GM06990 (cell line): ENCODE results near the gene CPM.
"Not testable (repeated sequence)": the region's sequence is repeated elsewhere in the genome, so short reads cannot be mapped to it uniquely, and the experiment has no call there.

Source experiments
- DNase-seq: peaks from one replicate; pipeline ENCODE4 v3.0.0-alpha.2; 2011; ENCODE audit not compliant: insufficient read length; ENCODE audit errors: extremely low read depth
- H3K27me3 ChIP-seq: replicated peaks from 2 replicates; pipeline ENCODE4 v1.6.0; 2011; ENCODE audit warnings: low read length; ENCODE audit not compliant: control insufficient read depth, insufficient read depth
- H3K36me3 ChIP-seq: 2 replicates; pipeline ENCODE4 v1.5.1; 2011; ENCODE audit warnings: low read length; ENCODE audit not compliant: control insufficient read depth, insufficient read depth
- H3K4me3 ChIP-seq: replicated peaks from 2 replicates; pipeline ENCODE4 v1.5.1; 2011; ENCODE audit warnings: low read depth, mild to moderate bottlenecking, control low read depth, low read length
- TF ChIP-seq, protein P1 (sequence below): IDR thresholded peaks from 2 replicates; pipeline ENCODE4 v1.5.1; 2011; ENCODE audit warnings: low read length, control low read depth, mild to moderate bottlenecking, inconsistent platforms; ENCODE audit not compliant: insufficient read depth, poor library complexity, severe bottlenecking

CPM gene

DNA sequence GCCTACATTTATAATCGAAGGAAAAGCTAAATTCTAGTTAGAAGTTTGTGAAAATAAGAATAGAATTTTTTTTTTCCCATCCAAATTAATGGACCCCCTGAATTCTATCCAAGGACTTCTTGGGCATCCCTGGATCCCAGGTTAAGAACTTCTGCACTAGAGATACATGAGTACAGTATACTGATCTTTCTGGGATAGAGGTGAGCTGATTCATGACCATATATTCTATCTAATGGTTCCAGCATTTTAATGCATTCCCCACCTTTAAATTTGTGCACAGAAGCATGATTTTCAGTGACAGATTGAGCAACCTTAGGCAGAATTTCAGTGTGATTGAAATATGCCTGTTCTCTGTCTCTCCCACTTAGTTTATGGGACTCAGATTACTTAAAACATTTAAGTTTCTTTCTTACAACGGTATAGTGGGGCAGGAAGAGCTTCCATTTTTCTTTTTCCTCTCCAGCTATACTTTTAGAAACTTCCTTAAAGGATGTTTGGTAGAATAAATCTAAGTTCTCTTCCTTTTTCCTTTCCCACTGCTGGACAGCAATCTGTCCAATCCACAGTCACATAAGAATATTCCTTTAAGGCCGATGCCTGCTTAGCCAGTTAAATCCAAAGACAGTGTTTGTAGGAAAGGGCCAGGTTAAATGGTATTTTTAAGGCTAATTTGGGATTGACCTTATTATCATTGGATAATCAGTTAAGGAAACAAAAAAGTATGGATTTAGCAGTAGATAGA lies 118.3 kb downstream of the CPM start:
- Histone ChIP-seq H3K36me3 (peaks cover 8% of the 10 kb centered on the region), H3K4me3 (peak overlapping the region; percentile 27), H3K27me3 (no peaks in the 10 kb centered on the region)
- TF ChIP-seq, protein P1, sequence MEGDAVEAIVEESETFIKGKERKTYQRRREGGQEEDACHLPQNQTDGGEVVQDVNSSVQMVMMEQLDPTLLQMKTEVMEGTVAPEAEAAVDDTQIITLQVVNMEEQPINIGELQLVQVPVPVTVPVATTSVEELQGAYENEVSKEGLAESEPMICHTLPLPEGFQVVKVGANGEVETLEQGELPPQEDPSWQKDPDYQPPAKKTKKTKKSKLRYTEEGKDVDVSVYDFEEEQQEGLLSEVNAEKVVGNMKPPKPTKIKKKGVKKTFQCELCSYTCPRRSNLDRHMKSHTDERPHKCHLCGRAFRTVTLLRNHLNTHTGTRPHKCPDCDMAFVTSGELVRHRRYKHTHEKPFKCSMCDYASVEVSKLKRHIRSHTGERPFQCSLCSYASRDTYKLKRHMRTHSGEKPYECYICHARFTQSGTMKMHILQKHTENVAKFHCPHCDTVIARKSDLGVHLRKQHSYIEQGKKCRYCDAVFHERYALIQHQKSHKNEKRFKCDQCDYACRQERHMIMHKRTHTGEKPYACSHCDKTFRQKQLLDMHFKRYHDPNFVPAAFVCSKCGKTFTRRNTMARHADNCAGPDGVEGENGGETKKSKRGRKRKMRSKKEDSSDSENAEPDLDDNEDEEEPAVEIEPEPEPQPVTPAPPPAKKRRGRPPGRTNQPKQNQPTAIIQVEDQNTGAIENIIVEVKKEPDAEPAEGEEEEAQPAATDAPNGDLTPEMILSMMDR: no peak
- DNase-seq: no peak

DNA sequence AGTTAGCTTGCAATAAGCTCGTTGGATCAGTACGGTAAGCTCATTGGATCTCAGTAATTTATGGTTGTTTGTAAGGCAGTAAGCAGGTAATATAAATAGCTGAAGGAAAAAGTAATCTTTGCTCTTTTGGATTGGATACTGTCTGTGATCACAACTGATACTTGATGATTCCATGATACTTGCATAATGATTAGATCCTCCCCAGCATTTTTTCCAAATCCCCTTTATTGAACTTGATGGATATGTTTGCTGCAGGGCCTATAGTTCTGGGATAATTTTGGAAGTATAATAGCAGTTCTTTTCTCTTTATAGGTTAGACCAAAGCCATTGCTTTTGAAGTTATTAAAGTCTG lies 119.8 kb downstream of the CPM start:
- no peak for DNase-seq
- no peaks in the 10 kb centered on the region for H3K27me3 ChIP-seq
- TF ChIP-seq, protein P1: no peak
- peaks cover 7% of the 10 kb centered on the region for H3K36me3 ChIP-seq
- H3K4me3 ChIP-seq: peak overlapping the region; percentile 37

DNA sequence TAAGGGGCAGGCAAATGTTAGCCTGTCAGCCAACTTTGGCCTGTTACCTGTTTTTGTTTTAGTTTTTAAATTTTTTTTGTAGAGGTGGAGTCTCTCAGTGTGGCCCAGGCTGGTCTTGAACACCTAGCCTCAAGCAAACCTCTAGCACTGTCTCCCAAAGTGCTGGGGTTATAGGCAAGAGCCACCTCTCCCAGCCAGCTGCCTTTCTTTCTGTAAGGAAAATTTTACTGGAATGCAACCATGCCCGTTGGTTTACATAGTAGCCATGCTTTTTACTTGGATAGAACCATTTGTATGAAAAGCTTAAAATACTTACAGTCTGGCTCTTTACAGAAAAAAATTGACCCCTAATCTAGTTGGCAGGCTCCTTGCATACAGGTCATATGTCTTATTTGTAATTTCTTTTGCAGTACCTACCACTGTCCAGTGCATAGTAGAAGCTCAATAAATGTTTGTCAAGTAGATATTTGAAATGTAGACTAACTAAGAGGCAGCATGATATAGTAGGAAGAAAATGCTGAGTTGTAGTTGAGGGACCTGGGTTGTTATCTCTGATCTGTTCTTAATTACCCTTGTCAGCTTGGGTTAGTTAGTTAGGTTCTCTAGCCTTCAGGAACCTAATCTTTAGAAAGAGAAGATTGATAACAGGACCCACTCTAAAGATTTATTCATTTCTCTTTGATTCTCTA lies 120.3 kb downstream of the CPM start:
- H3K36me3 ChIP-seq: peaks cover 5% of the 10 kb centered on the region
- peak overlapping the region; percentile 37 for H3K4me3 ChIP-seq
- H3K27me3 ChIP-seq: no peaks in the 10 kb centered on the region
- DNase-seq: no peak
- TF ChIP-seq, protein P1: no peak

DNA sequence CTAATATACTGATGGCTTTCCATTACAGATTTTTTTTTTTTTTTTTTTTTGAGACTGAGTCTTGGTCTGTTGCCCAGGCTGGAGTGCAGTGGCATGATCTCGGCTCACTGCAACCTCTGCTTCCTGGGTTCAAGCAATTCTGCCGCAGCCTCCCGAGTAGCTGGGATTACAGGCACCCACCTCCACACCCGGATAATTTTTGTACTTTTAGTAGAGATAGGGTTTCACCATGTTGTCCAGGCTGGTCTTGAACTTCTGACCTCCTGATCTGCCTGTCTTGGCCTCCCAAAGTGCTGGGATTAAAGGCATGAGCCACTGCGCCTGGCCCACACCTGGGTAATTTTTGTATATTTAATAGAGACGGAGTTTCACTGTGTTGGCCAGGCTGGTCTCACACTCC lies 121.4 kb downstream of the CPM start:
- DNase-seq, H3K27me3 ChIP-seq, H3K36me3 ChIP-seq: not testable (repeated sequence)
- H3K4me3 ChIP-seq: peak overlapping the region; percentile 93

DNA sequence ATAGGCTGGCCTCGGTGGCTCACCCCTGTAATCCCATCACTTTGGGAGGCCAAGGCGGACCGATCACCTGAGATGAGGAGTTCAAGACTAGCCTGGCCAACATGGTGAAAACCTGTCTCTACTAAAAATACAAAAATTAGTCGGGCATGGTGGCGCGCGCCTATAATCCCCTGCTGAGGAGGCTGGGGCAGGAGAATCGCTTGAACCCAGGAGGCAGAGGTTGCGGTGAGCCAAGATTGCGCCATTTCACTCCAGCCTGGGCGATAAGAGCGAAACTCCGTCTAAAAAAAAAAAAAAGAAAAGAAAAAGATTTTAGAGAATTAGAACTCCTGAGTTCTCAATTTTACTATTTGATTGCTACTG lies 123.0 kb downstream of the CPM start:
- peak overlapping the region; percentile 93 for H3K4me3 ChIP-seq
- not testable (repeated sequence) for H3K36me3 ChIP-seq, H3K27me3 ChIP-seq, DNase-seq

DNA sequence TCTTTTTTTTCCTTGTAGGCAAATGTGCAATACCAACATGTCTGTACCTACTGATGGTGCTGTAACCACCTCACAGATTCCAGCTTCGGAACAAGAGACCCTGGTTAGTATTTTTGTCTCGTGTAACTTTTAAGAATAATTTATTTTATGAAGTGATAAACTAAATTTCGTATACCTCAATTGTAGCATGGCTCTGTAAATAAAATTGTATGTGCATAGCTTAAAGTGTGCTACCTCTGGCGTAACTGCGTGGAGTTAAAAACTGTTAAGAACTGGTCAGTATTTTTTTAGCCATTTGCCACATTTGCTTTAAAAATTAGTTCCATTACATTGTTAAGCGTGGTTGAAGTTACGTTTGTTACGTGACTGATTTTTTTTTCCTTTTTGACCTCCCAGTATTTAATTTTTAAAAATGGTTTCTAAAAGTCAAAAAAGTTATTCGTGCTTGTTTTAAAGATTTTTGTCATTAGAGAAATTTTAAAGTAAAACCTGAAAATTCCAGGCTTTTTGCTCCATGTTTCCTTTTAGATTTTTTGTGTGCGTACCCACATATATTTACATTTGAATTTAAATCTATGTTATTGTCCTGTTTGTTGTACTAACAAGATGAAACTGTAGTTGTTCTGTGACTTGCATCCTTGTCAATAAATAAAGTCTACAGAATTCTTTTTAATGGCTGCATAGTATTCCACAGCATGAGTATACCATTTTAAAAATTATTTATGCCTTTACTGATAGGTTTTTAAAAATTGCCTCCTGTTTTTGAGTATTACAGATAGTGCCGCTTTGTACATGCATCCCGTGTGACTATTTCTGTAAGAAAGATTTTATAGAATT lies 123.6 kb downstream of the CPM start:
- Histone ChIP-seq H3K36me3 (peaks cover 4% of the 10 kb centered on the region), H3K27me3 (no peaks in the 10 kb centered on the region), H3K4me3 (peak overlapping the region; percentile 93)
- TF ChIP-seq, protein P1: no peak
- DNase-seq: peak; percentile 13
